H9 (cell line): ENCODE measurements around the gene DGKD. TPM values are rescaled to one million over a fixed set of nuclear protein-coding genes. Genes with fewer than 3 reads are reported as not detected.

Source experiments
- DNase-seq: peaks from one replicate; pipeline ENCODE4 v3.0.0-alpha.2; 2017
- H2AFZ ChIP-seq: one replicate; pipeline ENCODE4 v1.6.1; 2013; ENCODE audit warnings: mild to moderate bottlenecking, low read length, control low read depth, moderate library complexity
- H2AK5ac ChIP-seq: 2 replicates; pipeline ENCODE4 v1.6.1; 2013; ENCODE audit warnings: low read length, control low read depth, mixed read lengths; ENCODE audit not compliant: insufficient read length
- H2BK120ac ChIP-seq: one replicate; pipeline ENCODE4 v1.6.1; 2013; ENCODE audit warnings: low read depth, mild to moderate bottlenecking, low read length, control low read depth, inconsistent platforms; ENCODE audit not compliant: poor library complexity, severe bottlenecking
- H2BK12ac ChIP-seq: 2 replicates; pipeline ENCODE4 v1.6.1; 2013; ENCODE audit warnings: low read length, control low read depth, mixed read lengths, low read depth; ENCODE audit not compliant: insufficient read length
- H2BK15ac ChIP-seq: 2 replicates; pipeline ENCODE4 v1.6.1; 2013; ENCODE audit warnings: low read depth, low read length, control low read depth
- H2BK20ac ChIP-seq: one replicate; pipeline ENCODE4 v1.6.1; 2013; ENCODE audit warnings: low read depth, mild to moderate bottlenecking, low read length, control low read depth, inconsistent platforms; ENCODE audit not compliant: poor library complexity, severe bottlenecking
- H2BK5ac ChIP-seq: 2 replicates; pipeline ENCODE4 v1.6.1; 2013; ENCODE audit warnings: low read length, control low read depth, mixed read lengths; ENCODE audit not compliant: insufficient read length
- H3K14ac ChIP-seq: 2 replicates; pipeline ENCODE4 v1.6.1; 2013; ENCODE audit warnings: low read length, control low read depth; ENCODE audit not compliant: insufficient read depth
- H3K18ac ChIP-seq: 2 replicates; pipeline ENCODE4 v1.6.1; 2013; ENCODE audit warnings: low read depth, mild to moderate bottlenecking, mixed read lengths, low read length, control low read depth; ENCODE audit not compliant: insufficient read length
- H3K23ac ChIP-seq: 2 replicates; pipeline ENCODE4 v1.6.1; 2013; ENCODE audit warnings: low read length, control low read depth, mixed read lengths, low read depth; ENCODE audit not compliant: insufficient read length
- H3K23me2 ChIP-seq: 2 replicates; pipeline ENCODE4 v1.6.1; 2013; ENCODE audit warnings: low read depth, mild to moderate bottlenecking, mixed read lengths, low read length, control low read depth; ENCODE audit not compliant: insufficient read length, poor library complexity, severe bottlenecking
- H3K27ac ChIP-seq: 2 replicates; pipeline ENCODE4 v1.5.1; 2013; ENCODE audit warnings: low read length, control low read depth, mixed read lengths, low read depth; ENCODE audit not compliant: insufficient read length
- H3K27me3 ChIP-seq: 2 replicates; pipeline ENCODE4 v1.6.1; 2013; ENCODE audit warnings: low read length, control low read depth, inconsistent platforms; ENCODE audit not compliant: insufficient read depth
- H3K4ac ChIP-seq: 2 replicates; pipeline ENCODE4 v1.6.1; 2013; ENCODE audit warnings: low read depth, mild to moderate bottlenecking, control low read depth, inconsistent platforms, low read length, moderate library complexity
- H3K4me1 ChIP-seq: 2 replicates; pipeline ENCODE4 v1.6.1; 2013; ENCODE audit warnings: low read length, control low read depth, inconsistent platforms; ENCODE audit not compliant: insufficient read depth
- H3K4me2 ChIP-seq: 2 replicates; pipeline ENCODE4 v1.6.1; 2013; ENCODE audit warnings: low read length, control low read depth, mixed read lengths; ENCODE audit not compliant: insufficient read length, insufficient read depth
- H3K56ac ChIP-seq: 2 replicates; pipeline ENCODE4 v1.6.1; 2013; ENCODE audit warnings: low read depth, mild to moderate bottlenecking, mixed read lengths, low read length, control low read depth; ENCODE audit not compliant: insufficient read length
- H3K79me1 ChIP-seq: 2 replicates; pipeline ENCODE4 v1.6.1; 2013; ENCODE audit warnings: low read depth, mild to moderate bottlenecking, moderate library complexity, low read length, control low read depth, inconsistent platforms; ENCODE audit not compliant: insufficient read depth, poor library complexity, severe bottlenecking
- H3K79me2 ChIP-seq: 2 replicates; pipeline ENCODE4 v1.6.1; 2013; ENCODE audit warnings: low read length, control low read depth, inconsistent platforms; ENCODE audit not compliant: insufficient read depth
- H3K9ac ChIP-seq: 2 replicates; pipeline ENCODE4 v1.6.1; 2013; ENCODE audit warnings: low read length, control low read depth, mixed read lengths; ENCODE audit not compliant: insufficient read length; ENCODE audit errors: extremely low read depth
- H3K9me3 ChIP-seq: one replicate; pipeline ENCODE4 v1.6.1; 2013; ENCODE audit warnings: low read depth, low read length, inconsistent platforms; ENCODE audit not compliant: control insufficient read depth
- H3T11ph ChIP-seq: one replicate; pipeline ENCODE4 v1.6.1; 2013; ENCODE audit warnings: mild to moderate bottlenecking, low read length, control low read depth, inconsistent platforms
- H4K20me1 ChIP-seq: one replicate; pipeline ENCODE4 v1.6.1; 2013; ENCODE audit not compliant: control insufficient read depth, insufficient read length, insufficient read depth
- H4K5ac ChIP-seq: 2 replicates; pipeline ENCODE4 v1.6.1; 2013; ENCODE audit warnings: low read depth, mild to moderate bottlenecking, mixed read lengths, low read length, control low read depth; ENCODE audit not compliant: insufficient read length
- H4K8ac ChIP-seq: replicated peaks from 2 replicates; pipeline ENCODE4 v1.6.1; 2013; ENCODE audit warnings: low read length, control low read depth, mixed read lengths, low read depth; ENCODE audit not compliant: insufficient read length
- H4K91ac ChIP-seq: 2 replicates; pipeline ENCODE4 v1.6.1; 2013; ENCODE audit warnings: low read depth, mild to moderate bottlenecking, moderate library complexity, mixed read lengths, low read length, control low read depth; ENCODE audit not compliant: insufficient read length
- H3K27ac Mint-ChIP-seq, 3 experiments: 2 replicates in 2 of 3; 3 replicates in 1 of 3; pipeline ENCODE4 v1.8.0; 2020 to 2021; ENCODE audit warnings: mixed read lengths in 3 of 3, mild to moderate bottlenecking in 1 of 3, moderate library complexity in 1 of 3
- H3K27me3 Mint-ChIP-seq: 2 replicates; pipeline ENCODE4 v1.8.0; 2021; ENCODE audit warnings: low read depth, mild to moderate bottlenecking, moderate library complexity, mixed read lengths
- H3K36me3 Mint-ChIP-seq, 3 experiments: 2 replicates in 2 of 3; 3 replicates in 1 of 3; pipeline ENCODE4 v1.8.0; 2020 to 2021; ENCODE audit warnings: low read depth in 3 of 3, mixed read lengths in 3 of 3; ENCODE audit not compliant: insufficient read depth in 1 of 3
- H3K4me1 Mint-ChIP-seq, 2 experiments: 2 replicates each; pipeline ENCODE4 v1.8.0; 2020; ENCODE audit warnings: mixed read lengths in 2 of 2
- H3K4me3 Mint-ChIP-seq, 2 experiments: 2 replicates in 1 of 2; 3 replicates in 1 of 2; pipeline ENCODE4 v1.8.0; 2020 to 2021; ENCODE audit warnings: mild to moderate bottlenecking in 2 of 2, mixed read lengths in 2 of 2, moderate library complexity in 1 of 2
- H3K9me3 Mint-ChIP-seq, 2 experiments: 2 replicates in 1 of 2; 3 replicates in 1 of 2; pipeline ENCODE4 v1.8.0; 2020; ENCODE audit warnings: mild to moderate bottlenecking in 2 of 2, mixed read lengths in 2 of 2, moderate library complexity in 1 of 2
- WGBS: extraction: QIAGEN DNeasy Blood & Tissue Kit; methylation state at CpG from one replicate; pipeline ENCODE4 v1.1.7; 2013; ENCODE audit warnings: missing lambda C conversion rate, low lambda C conversion rate, mixed read lengths; ENCODE audit not compliant: insufficient read length; ENCODE audit errors: extremely low coverage; 5-methylcytosine and 5-hydroxymethylcytosine counted together
- total RNA-seq: library from RNA; stranded (reverse); gene quantifications from 2 replicates; pipeline ENCODE4 v1.2.1, GENCODE V29; 2021
- TF ChIP-seq, protein P1 (sequence below): fragments of 200-600 bp; sonication (generic); conservative IDR thresholded peaks from 3 replicates; pipeline ENCODE4 v1.8.0; 2021; ENCODE audit warnings: antibody characterized with exemption, mild to moderate bottlenecking

The DGKD gene
- total RNA-seq, 1 experiment from 2014 or later = 20.7 TPM

DNA sequence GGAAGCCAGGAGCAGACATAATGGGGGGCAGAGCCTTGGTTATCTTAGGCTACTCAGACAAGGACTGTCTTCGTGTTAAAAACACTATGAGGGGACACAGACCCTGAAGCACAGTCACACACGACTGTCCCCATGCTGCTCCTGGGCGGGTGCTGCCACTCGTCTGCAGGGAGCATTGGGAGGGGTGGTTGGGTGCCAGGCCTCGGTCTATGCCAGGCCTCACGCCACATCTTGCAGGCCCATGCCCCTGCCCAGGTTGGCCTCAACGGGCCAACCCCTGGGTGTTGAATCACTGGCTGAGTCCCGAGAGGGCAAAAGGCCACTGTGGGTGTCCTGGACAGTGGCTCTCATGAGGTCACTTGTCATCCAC is 114.4 kb downstream of the DGKD start:
- no peaks in the 10 kb centered on the region for H3K23me2 ChIP-seq
- Mint-ChIP-seq H3K36me3 (peaks cover 22 to 46% (median 40%) of the 10 kb centered on the region in 3 experiments), H3K27ac (peak overlapping the region in 1 of 3 experiments; percentile 64; a peak in 1 of 7 replicates), H3K27me3 (no peaks in the 10 kb centered on the region; the same call in none of the 2 replicates), H3K4me3 (no peak overlapping the region), H3K9me3 (no peaks in the 10 kb centered on the region), H3K4me1 (no peaks in the 10 kb centered on the region)
- H3K4ac ChIP-seq = no peak overlapping the region
- H3K9me3 ChIP-seq = no peaks in the 10 kb centered on the region
- DNase-seq = no peak
- H2BK20ac ChIP-seq = no peak overlapping the region
- no peak overlapping the region for H3K56ac ChIP-seq
- H3K14ac ChIP-seq = no peak overlapping the region
- no peak overlapping the region for H3K18ac ChIP-seq
- no peaks in the 10 kb centered on the region for H3K79me2 ChIP-seq
- no peaks in the 10 kb centered on the region for H3K79me1 ChIP-seq
- H4K8ac ChIP-seq = no peak overlapping the region
- no peak overlapping the region for H2BK12ac ChIP-seq
- H2BK120ac ChIP-seq = no peak overlapping the region
- no peak overlapping the region for H2BK5ac ChIP-seq
- no peak overlapping the region for H3K27ac ChIP-seq
- H3K4me1 ChIP-seq = no peaks in the 10 kb centered on the region
- no peaks in the 10 kb centered on the region for H3K27me3 ChIP-seq
- no peak overlapping the region for H3K23ac ChIP-seq
- no peak overlapping the region for H4K91ac ChIP-seq
- TF ChIP-seq, protein P1, sequence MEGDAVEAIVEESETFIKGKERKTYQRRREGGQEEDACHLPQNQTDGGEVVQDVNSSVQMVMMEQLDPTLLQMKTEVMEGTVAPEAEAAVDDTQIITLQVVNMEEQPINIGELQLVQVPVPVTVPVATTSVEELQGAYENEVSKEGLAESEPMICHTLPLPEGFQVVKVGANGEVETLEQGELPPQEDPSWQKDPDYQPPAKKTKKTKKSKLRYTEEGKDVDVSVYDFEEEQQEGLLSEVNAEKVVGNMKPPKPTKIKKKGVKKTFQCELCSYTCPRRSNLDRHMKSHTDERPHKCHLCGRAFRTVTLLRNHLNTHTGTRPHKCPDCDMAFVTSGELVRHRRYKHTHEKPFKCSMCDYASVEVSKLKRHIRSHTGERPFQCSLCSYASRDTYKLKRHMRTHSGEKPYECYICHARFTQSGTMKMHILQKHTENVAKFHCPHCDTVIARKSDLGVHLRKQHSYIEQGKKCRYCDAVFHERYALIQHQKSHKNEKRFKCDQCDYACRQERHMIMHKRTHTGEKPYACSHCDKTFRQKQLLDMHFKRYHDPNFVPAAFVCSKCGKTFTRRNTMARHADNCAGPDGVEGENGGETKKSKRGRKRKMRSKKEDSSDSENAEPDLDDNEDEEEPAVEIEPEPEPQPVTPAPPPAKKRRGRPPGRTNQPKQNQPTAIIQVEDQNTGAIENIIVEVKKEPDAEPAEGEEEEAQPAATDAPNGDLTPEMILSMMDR = no peak
- no peak overlapping the region for H2BK15ac ChIP-seq
- H4K5ac ChIP-seq = no peak overlapping the region
- no peak overlapping the region for H3T11ph ChIP-seq
- H3K9ac ChIP-seq = no peak overlapping the region
- no CpG with 5 or more reads among the region's 8 CpGs for WGBS
- no peak overlapping the region for H2AFZ ChIP-seq
- no peak overlapping the region for H3K4me2 ChIP-seq
- no peak overlapping the region for H2AK5ac ChIP-seq
- peaks cover 2% of the 10 kb centered on the region for H4K20me1 ChIP-seq
